HEK293 (cell line): ENCODE measurements around the gene ANKRD60.

Source experiments
- CTCF ChIA-PET: fragments of 350-600 bp; formaldehyde crosslinking; extraction: SDS; loops from one replicate; lab custom pipeline; 2021; ENCODE audit warnings: antibody characterized with exemption; lab: Yijun Ruan, JAX
- POLR2A ChIA-PET: fragments of 300-600 bp; formaldehyde crosslinking; extraction: SDS; loops from one replicate; lab custom pipeline; 2020; ENCODE audit warnings: antibody characterized with exemption, inconsistent platforms; lab: Yijun Ruan, JAX
- H3K27ac ChIP-seq: fragments of 200-500 bp; sonication (Bioruptor generic); 2 replicates; pipeline ENCODE4 v1.5.1; 2014; ENCODE audit warnings: low read depth, low read length, control low read depth, inconsistent platforms; ENCODE audit errors: extremely low read depth
- H3K36me3 ChIP-seq, 2 experiments: fragments of 200-500 bp in 1 of 2; sonication (Bioruptor generic) in 1 of 2; 1 replicate in 1 of 2; 2 replicates in 1 of 2; pipeline ENCODE4 v1.5.1; 2014 to 2017; ENCODE audit warnings: inconsistent platforms in 2 of 2, low read length in 2 of 2; ENCODE audit not compliant: control insufficient read depth in 2 of 2, insufficient read depth in 1 of 2
- H3K4me1 ChIP-seq: fragments of 200-500 bp; sonication (Bioruptor generic); 2 replicates; pipeline ENCODE4 v1.5.1; 2014; ENCODE audit warnings: mild to moderate bottlenecking, low read length, inconsistent platforms; ENCODE audit not compliant: control insufficient read depth, insufficient read depth
- H3K4me3 ChIP-seq: 2 replicates; pipeline ENCODE4 v1.5.1; 2011; ENCODE audit warnings: low read depth, mild to moderate bottlenecking, control low read depth, low read length, moderate library complexity
- H3K9me3 ChIP-seq: fragments of 200-500 bp; sonication (Bioruptor generic); 2 replicates; pipeline ENCODE4 v1.5.1; 2014; ENCODE audit warnings: low read depth, low read length, inconsistent platforms; ENCODE audit not compliant: control insufficient read depth, insufficient read depth
- GLIS1 ChIP-seq: fragments of 450-650 bp; formaldehyde crosslinking; IDR thresholded peaks from 2 replicates; pipeline ENCODE4 v1.5.1; 2016; ENCODE audit warnings: missing biosample characterization, missing genetic modification characterization
- KLF16 ChIP-seq: fragments of 450-650 bp; formaldehyde crosslinking; IDR thresholded peaks from 2 replicates; pipeline ENCODE4 v1.5.1; 2017; ENCODE audit warnings: missing biosample characterization, missing genetic modification characterization
- KLF8 ChIP-seq: fragments of 450-650 bp; formaldehyde crosslinking; IDR thresholded peaks from 2 replicates; pipeline ENCODE4 v1.5.1; 2016; ENCODE audit warnings: missing biosample characterization, missing genetic modification characterization
- SETDB1 ChIP-seq: IDR thresholded peaks from one replicate; pipeline ENCODE4 v1.6.1; 2017; ENCODE audit warnings: mild to moderate bottlenecking, low read length, moderate library complexity, mixed read lengths; ENCODE audit not compliant: insufficient read length
- SP7 ChIP-seq: fragments of 450-650 bp; formaldehyde crosslinking; IDR thresholded peaks from 2 replicates; pipeline ENCODE4 v1.5.1; 2016; ENCODE audit warnings: missing biosample characterization, missing genetic modification characterization
- TRIM28 ChIP-seq: IDR thresholded peaks from 2 replicates; pipeline ENCODE4 v1.6.1; 2011; ENCODE audit warnings: low read length, control low read depth, borderline replicate concordance
- ZNF133 ChIP-seq: fragments of 450-650 bp; formaldehyde crosslinking; IDR thresholded peaks from 2 replicates; pipeline ENCODE4 v1.5.1; 2016; ENCODE audit warnings: missing biosample characterization, missing genetic modification characterization
- ZNF140 ChIP-seq: fragments of 450-650 bp; formaldehyde crosslinking; IDR thresholded peaks from 2 replicates; pipeline ENCODE4 v1.5.1; 2016; ENCODE audit warnings: missing biosample characterization, missing genetic modification characterization
- ZNF174 ChIP-seq: fragments of 450-650 bp; formaldehyde crosslinking; IDR thresholded peaks from 2 replicates; pipeline ENCODE4 v1.5.0; 2017; ENCODE audit warnings: missing biosample characterization, mild to moderate bottlenecking, missing genetic modification characterization
- ZNF350 ChIP-seq: fragments of 450-650 bp; formaldehyde crosslinking; IDR thresholded peaks from 2 replicates; pipeline ENCODE4 v1.5.0; 2017; ENCODE audit warnings: missing biosample characterization, mild to moderate bottlenecking, missing genetic modification characterization
- ZNF354C ChIP-seq: fragments of 450-650 bp; formaldehyde crosslinking; IDR thresholded peaks from 2 replicates; pipeline ENCODE4 v1.5.1; 2016; ENCODE audit warnings: missing biosample characterization, missing genetic modification characterization, low read depth, borderline replicate concordance
- ZNF423 ChIP-seq: fragments of 450-650 bp; formaldehyde crosslinking; IDR thresholded peaks from 2 replicates; pipeline ENCODE4 v1.5.1; 2016; ENCODE audit warnings: missing biosample characterization, missing genetic modification characterization
- ZNF433 ChIP-seq: fragments of 450-650 bp; formaldehyde crosslinking; IDR thresholded peaks from 2 replicates; pipeline ENCODE4 v1.5.1; 2016; ENCODE audit warnings: missing biosample characterization, missing genetic modification characterization, low read depth
- ZNF514 ChIP-seq: fragments of 450-650 bp; formaldehyde crosslinking; IDR thresholded peaks from 2 replicates; pipeline ENCODE4 v1.5.1; 2016; ENCODE audit warnings: missing biosample characterization, missing genetic modification characterization
- ZNF530 ChIP-seq: fragments of 450-650 bp; formaldehyde crosslinking; IDR thresholded peaks from 2 replicates; pipeline ENCODE4 v1.5.1; 2016; ENCODE audit warnings: low read depth, missing biosample characterization, missing genetic modification characterization
- ZNF548 ChIP-seq: fragments of 450-650 bp; formaldehyde crosslinking; IDR thresholded peaks from 2 replicates; pipeline ENCODE4 v1.5.1; 2016; ENCODE audit warnings: missing biosample characterization, missing genetic modification characterization
- ZNF626 ChIP-seq: fragments of 450-650 bp; sonication (Bioruptor Pico); formaldehyde crosslinking; IDR thresholded peaks from 2 replicates; pipeline ENCODE4 v1.5.1; 2018; ENCODE audit warnings: missing biosample characterization, missing genetic modification characterization, inconsistent platforms
- TF ChIP-seq, protein P1 (sequence below): fragments of 450-650 bp; formaldehyde crosslinking; IDR thresholded peaks from 2 replicates; pipeline ENCODE4 v1.5.1; 2017; ENCODE audit warnings: missing biosample characterization, missing genetic modification characterization
- TF ChIP-seq, protein P2 (sequence below): fragments of 450-650 bp; formaldehyde crosslinking; IDR thresholded peaks from 2 replicates; pipeline ENCODE4 v1.5.1; 2016; ENCODE audit warnings: missing biosample characterization, missing genetic modification characterization
- TF ChIP-seq, protein P3 (sequence below): fragments of 450-650 bp; formaldehyde crosslinking; IDR thresholded peaks from 2 replicates; pipeline ENCODE4 v1.5.1; 2016; ENCODE audit warnings: missing biosample characterization, missing genetic modification characterization
- TF ChIP-seq, protein P4 (sequence below): fragments of 450-650 bp; formaldehyde crosslinking; IDR thresholded peaks from 2 replicates; pipeline ENCODE4 v1.5.1; 2016; ENCODE audit warnings: missing biosample characterization, missing genetic modification characterization

The ANKRD60 gene

DNA sequence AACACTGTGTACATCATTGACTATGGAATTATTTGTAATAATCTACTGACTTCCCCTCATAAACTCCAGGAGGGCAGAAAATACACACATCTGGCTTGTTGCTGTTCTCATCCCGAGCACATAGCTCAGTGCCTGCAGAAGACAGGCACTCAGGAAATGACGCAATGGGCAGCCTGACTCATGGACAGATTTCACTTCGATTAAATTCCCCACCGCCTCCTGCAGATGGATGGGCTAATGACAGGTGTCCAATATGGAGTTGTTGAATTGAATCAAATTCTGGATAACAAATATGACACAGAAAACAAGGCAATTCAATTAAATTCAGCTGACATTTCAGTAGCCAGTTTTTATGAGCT lies 9.1 kb downstream of the ANKRD60 start:
- no peaks in the 10 kb centered on the region for H3K36me3 ChIP-seq
- POLR2A ChIA-PET, result no interaction called here
- no peak overlapping the region for H3K27ac ChIP-seq
- H3K4me1 ChIP-seq, result no peaks in the 10 kb centered on the region
- CTCF ChIA-PET, result interaction anchor here (0.6 to 2.6 kb wide), 4 partner anchors 9 to 228 kb away, joined by 3 to 14 read pairs (median 6); no protein-coding TSS in a partner anchor
- TF ChIP-seq ZNF423 (tag by site-specific recombination) (no peak), SETDB1 (peak; percentile 7), TRIM28 (peak; percentile 46; the same call in 1 of the 2 replicates)
- H3K4me3 ChIP-seq, result no peak overlapping the region
- no peaks in the 10 kb centered on the region for H3K9me3 ChIP-seq

DNA sequence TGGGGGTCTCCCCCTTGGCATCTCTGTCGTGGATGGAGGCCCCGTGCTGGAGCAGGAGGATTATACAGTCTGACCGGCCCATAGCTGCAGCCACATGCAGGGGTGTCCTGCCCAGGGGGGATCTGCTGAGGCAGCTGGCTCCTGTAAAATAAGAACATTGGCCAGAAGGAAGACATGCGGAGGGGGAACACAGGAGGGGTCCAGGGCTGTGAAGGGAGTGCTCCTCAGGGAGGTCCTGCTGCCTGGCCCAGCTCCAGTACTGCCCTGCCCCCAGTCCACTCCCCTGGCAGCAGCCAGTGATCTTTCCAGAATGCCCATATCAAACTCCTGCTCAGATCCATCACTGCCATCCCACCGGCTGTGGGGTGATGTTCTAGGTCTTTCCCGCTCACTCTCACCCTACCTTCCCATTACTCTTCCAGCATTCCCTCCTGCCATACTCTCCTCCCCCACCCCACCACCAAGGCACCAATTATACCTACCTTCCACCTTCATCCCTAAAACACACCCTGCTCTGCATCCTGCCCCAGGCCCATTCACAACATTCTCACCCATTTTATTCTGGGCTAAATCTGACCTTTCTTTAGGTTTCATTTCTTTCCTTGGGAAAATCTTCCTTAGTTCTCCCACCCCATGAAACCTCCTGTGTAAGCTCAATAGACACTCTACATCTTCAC lies 9.7 kb downstream of the ANKRD60 start:
- no peak overlapping the region for H3K27ac ChIP-seq
- no peak overlapping the region for H3K4me3 ChIP-seq
- CTCF ChIA-PET, result interaction anchor here (0.6 to 2.6 kb wide), 6 partner anchors 8 to 622 kb away, joined by 3 to 14 read pairs (median 6); no protein-coding TSS in a partner anchor
- H3K9me3 ChIP-seq, result no peaks in the 10 kb centered on the region
- TF ChIP-seq SP7 (tag by site-specific recombination) (no peak), ZNF140 (tag by site-specific recombination) (0 out of 2 replicates have a peak, but pooled peaks have one; percentile 8), ZNF133 (tag by site-specific recombination) (peak; percentile 100), SETDB1 (peak; percentile 74), KLF8 (peak; percentile 20; the same call in 1 of the 2 replicates), KLF16 (tag by site-specific recombination) (0 out of 2 replicates have a peak, but pooled peaks have one; percentile 36), ZNF626 (tag by site-specific recombination) (0 out of 2 replicates have a peak, but pooled peaks have one; percentile 22)
- TF ChIP-seq, protein P1, sequence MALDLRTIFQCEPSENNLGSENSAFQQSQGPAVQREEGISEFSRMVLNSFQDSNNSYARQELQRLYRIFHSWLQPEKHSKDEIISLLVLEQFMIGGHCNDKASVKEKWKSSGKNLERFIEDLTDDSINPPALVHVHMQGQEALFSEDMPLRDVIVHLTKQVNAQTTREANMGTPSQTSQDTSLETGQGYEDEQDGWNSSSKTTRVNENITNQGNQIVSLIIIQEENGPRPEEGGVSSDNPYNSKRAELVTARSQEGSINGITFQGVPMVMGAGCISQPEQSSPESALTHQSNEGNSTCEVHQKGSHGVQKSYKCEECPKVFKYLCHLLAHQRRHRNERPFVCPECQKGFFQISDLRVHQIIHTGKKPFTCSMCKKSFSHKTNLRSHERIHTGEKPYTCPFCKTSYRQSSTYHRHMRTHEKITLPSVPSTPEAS (tag by site-specific recombination), result no peak
- TF ChIP-seq, all 188 proteins: peak for 6
- no peaks in the 10 kb centered on the region for H3K36me3 ChIP-seq
- H3K4me1 ChIP-seq, result no peaks in the 10 kb centered on the region
- POLR2A ChIA-PET, result no interaction called here

DNA sequence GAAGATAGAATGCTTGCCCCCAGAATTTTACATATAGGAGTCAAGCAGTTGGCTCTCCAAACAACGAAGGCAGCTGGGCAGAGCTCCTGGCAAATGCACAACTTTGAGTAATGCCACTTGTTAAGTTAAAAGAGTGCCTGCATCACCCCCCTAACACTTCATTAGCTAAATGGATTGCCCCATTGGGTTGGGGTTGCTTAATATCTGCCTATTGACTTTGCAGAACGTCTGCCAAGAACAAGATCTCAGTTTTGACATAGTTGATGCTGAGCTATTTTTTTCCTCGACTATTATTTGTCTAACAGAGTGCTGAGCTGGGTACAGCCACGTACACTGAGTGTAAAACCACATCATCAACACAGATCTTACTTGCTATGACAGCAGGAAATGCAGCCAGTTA lies 12.1 kb downstream of the ANKRD60 start:
- TF ChIP-seq, protein P2, sequence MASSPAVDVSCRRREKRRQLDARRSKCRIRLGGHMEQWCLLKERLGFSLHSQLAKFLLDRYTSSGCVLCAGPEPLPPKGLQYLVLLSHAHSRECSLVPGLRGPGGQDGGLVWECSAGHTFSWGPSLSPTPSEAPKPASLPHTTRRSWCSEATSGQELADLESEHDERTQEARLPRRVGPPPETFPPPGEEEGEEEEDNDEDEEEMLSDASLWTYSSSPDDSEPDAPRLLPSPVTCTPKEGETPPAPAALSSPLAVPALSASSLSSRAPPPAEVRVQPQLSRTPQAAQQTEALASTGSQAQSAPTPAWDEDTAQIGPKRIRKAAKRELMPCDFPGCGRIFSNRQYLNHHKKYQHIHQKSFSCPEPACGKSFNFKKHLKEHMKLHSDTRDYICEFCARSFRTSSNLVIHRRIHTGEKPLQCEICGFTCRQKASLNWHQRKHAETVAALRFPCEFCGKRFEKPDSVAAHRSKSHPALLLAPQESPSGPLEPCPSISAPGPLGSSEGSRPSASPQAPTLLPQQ, result no peak
- TF ChIP-seq, protein P3, sequence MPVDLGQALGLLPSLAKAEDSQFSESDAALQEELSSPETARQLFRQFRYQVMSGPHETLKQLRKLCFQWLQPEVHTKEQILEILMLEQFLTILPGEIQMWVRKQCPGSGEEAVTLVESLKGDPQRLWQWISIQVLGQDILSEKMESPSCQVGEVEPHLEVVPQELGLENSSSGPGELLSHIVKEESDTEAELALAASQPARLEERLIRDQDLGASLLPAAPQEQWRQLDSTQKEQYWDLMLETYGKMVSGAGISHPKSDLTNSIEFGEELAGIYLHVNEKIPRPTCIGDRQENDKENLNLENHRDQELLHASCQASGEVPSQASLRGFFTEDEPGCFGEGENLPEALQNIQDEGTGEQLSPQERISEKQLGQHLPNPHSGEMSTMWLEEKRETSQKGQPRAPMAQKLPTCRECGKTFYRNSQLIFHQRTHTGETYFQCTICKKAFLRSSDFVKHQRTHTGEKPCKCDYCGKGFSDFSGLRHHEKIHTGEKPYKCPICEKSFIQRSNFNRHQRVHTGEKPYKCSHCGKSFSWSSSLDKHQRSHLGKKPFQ (tag by site-specific recombination), result no peak
- no peaks in the 10 kb centered on the region for H3K36me3 ChIP-seq
- no peaks in the 10 kb centered on the region for H3K9me3 ChIP-seq
- CTCF ChIA-PET, result interaction anchor here (0.7 kb wide), 1 partner anchor 701 kb away, joined by 3 read pairs; no protein-coding TSS in a partner anchor
- H3K4me3 ChIP-seq, result no peak overlapping the region
- no peaks in the 10 kb centered on the region for H3K4me1 ChIP-seq
- POLR2A ChIA-PET, result interaction anchor here (1.1 kb wide), 1 partner anchor 9 kb away, joined by 3 read pairs; no protein-coding TSS in a partner anchor
- H3K27ac ChIP-seq, result no peak overlapping the region

DNA sequence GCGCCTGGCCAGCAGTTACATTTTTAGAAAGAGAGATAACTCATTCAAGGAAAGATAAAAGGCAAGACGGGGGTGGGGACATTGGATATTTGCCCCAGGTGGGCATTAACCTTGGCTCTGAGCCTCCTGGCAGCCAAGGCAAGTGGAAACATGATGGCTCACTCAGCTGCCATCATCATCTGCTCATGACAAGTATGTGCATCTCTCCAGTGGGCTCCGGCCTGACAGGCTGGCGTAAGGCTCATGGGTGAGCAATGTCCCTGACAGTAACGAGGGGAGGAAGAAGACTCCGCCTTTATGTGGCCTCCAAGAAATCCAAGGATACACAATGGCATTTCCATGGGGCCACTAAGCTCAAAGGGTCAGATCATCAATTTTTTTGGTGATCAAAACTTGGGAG lies 13.3 kb downstream of the ANKRD60 start:
- ChIA-PET POLR2A (no interaction called here), CTCF (interaction anchor here (0.8 kb wide), 1 partner anchor 618 kb away, joined by 3 read pairs; no protein-coding TSS in a partner anchor)
- Histone ChIP-seq H3K4me1 (no peaks in the 10 kb centered on the region), H3K36me3 (no peaks in the 10 kb centered on the region), H3K9me3 (no peaks in the 10 kb centered on the region), H3K27ac (no peak overlapping the region), H3K4me3 (no peak overlapping the region)
- TF ChIP-seq ZNF174 (tag by site-specific recombination) (no peak), ZNF354C (tag by site-specific recombination) (no peak), ZNF514 (no peak), ZNF140 (tag by site-specific recombination) (no peak), ZNF530 (tag by site-specific recombination) (no peak), GLIS1 (tag by site-specific recombination) (no peak), KLF8 (no peak), ZNF548 (tag by site-specific recombination) (no peak), ZNF350 (tag by site-specific recombination) (no peak), ZNF433 (no peak)
- TF ChIP-seq, protein P4, sequence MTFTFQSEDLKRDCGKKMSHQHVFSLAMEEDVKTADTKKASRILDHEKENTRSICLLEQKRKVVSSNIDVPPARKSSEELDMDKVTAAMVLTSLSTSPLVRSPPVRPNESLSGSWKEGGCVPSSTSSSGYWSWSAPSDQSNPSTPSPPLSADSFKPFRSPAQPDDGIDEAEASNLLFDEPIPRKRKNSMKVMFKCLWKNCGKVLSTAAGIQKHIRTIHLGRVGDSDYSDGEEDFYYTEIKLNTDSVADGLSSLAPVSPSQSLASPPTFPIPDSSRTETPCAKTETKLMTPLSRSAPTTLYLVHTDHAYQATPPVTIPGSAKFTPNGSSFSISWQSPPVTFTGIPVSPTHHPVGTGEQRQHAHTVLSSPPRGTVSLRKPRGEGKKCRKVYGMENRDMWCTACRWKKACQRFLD (tag by site-specific recombination), result no peak
